Measurements from ENCODE around the gene AP5Z1.

AP5Z1 gene

GRCh38 chr7:4769761-4770160 is 5.7 kb upstream of the AP5Z1 start:
- Histone ChIP-seq H3K27ac (no peak overlapping the region), H3K9me3 (no peaks in the 10 kb centered on the region), H3K36me3 (peaks cover 25% of the 10 kb centered on the region), H3K4me3 (ENCODE audit: low read depth in 1 of 2, low read length in 1 of 2) (no peak overlapping the region), H3K4me1 (ENCODE audit: control insufficient read depth in 1 of 2, insufficient read depth in 1 of 2, low read depth in 1 of 2, low read length in 1 of 2) (peaks cover 10 to 11% of the 10 kb centered on the region in 2 experiments), H3K27me3 (no peaks in the 10 kb centered on the region)
- no peak for TF ChIP-seq CTCF (IDR thresholded peaks at IDR 0.05)

- no peaks in the 10 kb centered on the region for H3K9me3 ChIP-seq
- H3K4me3 ChIP-seq (ENCODE audit: low read depth in 1 of 2, low read length in 1 of 2): no peak overlapping the region
- TF ChIP-seq CTCF (IDR thresholded peaks at IDR 0.05): no peak
- H3K27me3 ChIP-seq: no peaks in the 10 kb centered on the region
- H3K36me3 ChIP-seq: peaks cover 13% of the 10 kb centered on the region
- no peak overlapping the region for H3K27ac ChIP-seq
- H3K4me1 ChIP-seq (ENCODE audit: control insufficient read depth in 1 of 2, insufficient read depth in 1 of 2, low read depth in 1 of 2, low read length in 1 of 2): peaks cover 12 to 13% of the 10 kb centered on the region in 2 experiments
Observed at GRCh38 chr7:4770886-4771285, 4.5 kb upstream of the AP5Z1 start.

GRCh38 chr7:4771737-4772136 is 3.7 kb upstream of the AP5Z1 start:
- Histone ChIP-seq H3K36me3 (peaks cover 10% of the 10 kb centered on the region), H3K27me3 (no peaks in the 10 kb centered on the region), H3K9me3 (no peaks in the 10 kb centered on the region), H3K4me1 (ENCODE audit: control insufficient read depth in 1 of 2, insufficient read depth in 1 of 2, low read depth in 1 of 2, low read length in 1 of 2) (peaks cover 19 to 22% of the 10 kb centered on the region in 2 experiments), H3K4me3 (ENCODE audit: low read depth in 1 of 2, low read length in 1 of 2) (no peak overlapping the region), H3K27ac (no peak overlapping the region)
- no peak for TF ChIP-seq CTCF (IDR thresholded peaks at IDR 0.05)

- Histone ChIP-seq H3K4me3 (ENCODE audit: low read depth in 1 of 2, low read length in 1 of 2) (no peak overlapping the region), H3K36me3 (peaks cover 6% of the 10 kb centered on the region), H3K9me3 (no peaks in the 10 kb centered on the region), H3K27ac (no peak overlapping the region), H3K27me3 (no peaks in the 10 kb centered on the region), H3K4me1 (ENCODE audit: control insufficient read depth in 1 of 2, insufficient read depth in 1 of 2, low read depth in 1 of 2, low read length in 1 of 2) (peaks cover 23 to 26% of the 10 kb centered on the region in 2 experiments)
- TF ChIP-seq CTCF (IDR thresholded peaks at IDR 0.05): no peak
Observed at GRCh38 chr7:4772306-4772705, 3.1 kb upstream of the AP5Z1 start.

GRCh38 chr7:4774007-4774406 is 1.4 kb upstream of the AP5Z1 start:
- Histone ChIP-seq H3K27ac (peak overlapping the region; percentile 96), H3K27me3 (no peaks in the 10 kb centered on the region), H3K4me3 (ENCODE audit: low read depth in 1 of 2, low read length in 1 of 2) (peak overlapping the region in 1 of 2 experiments; percentile 99), H3K4me1 (ENCODE audit: control insufficient read depth in 1 of 2, insufficient read depth in 1 of 2, low read depth in 1 of 2, low read length in 1 of 2) (peaks cover 23 to 26% of the 10 kb centered on the region in 2 experiments), H3K9me3 (no peaks in the 10 kb centered on the region), H3K36me3 (no peaks in the 10 kb centered on the region)
- no peak for TF ChIP-seq CTCF (IDR thresholded peaks at IDR 0.05)

Measured in neutrophil (primary cell).